ENCODE measurements around the gene ACTR1A.

DNA sequence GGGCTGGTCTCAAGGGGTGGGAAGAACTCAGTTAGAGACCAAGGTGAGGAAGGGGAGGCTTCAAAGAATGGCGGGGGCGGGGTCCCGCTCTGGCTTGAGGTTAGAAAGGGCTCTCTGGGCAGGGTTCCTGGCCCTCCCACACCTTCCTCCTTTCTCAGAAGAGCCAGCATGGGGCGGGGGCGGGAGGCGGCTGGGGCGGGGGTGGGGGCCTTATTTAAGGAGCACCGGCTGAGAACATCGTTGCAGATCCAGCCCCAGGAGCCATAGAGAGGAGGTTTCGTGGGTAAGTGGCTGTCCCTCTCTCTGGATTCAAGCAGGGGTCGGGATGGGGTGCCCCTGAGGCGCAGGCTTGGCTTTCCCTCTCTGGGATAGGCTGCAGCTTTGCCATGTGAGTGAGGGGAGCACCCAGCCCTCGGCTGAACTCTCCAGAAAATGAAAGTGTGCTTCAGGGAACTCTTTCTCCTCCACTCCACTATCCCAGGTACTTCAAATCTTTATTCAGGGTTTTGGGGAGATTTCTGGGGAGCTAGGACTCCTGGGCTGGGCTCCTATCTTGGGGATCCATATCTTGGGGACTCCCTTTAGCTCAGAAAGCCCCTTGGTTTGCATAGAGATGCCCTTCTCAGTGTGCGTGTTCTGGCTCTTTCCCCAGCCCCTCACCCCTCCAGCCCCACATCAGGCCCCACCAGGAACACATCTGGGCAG lies 66.8 kb downstream of the ACTR1A start:
- TF ChIP-seq, protein P1, sequence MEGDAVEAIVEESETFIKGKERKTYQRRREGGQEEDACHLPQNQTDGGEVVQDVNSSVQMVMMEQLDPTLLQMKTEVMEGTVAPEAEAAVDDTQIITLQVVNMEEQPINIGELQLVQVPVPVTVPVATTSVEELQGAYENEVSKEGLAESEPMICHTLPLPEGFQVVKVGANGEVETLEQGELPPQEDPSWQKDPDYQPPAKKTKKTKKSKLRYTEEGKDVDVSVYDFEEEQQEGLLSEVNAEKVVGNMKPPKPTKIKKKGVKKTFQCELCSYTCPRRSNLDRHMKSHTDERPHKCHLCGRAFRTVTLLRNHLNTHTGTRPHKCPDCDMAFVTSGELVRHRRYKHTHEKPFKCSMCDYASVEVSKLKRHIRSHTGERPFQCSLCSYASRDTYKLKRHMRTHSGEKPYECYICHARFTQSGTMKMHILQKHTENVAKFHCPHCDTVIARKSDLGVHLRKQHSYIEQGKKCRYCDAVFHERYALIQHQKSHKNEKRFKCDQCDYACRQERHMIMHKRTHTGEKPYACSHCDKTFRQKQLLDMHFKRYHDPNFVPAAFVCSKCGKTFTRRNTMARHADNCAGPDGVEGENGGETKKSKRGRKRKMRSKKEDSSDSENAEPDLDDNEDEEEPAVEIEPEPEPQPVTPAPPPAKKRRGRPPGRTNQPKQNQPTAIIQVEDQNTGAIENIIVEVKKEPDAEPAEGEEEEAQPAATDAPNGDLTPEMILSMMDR (IDR thresholded peaks at IDR 0.05 in 4 of 5, conservative IDR thresholded peaks at IDR 0.05 in 1 of 5): no peak
- no peak for TF ChIP-seq POLR2A (IDR thresholded peaks at IDR 0.05)
